H1 (cell line): ENCODE data around the gene ACAT2. TPM values are rescaled to one million over a fixed set of nuclear protein-coding genes. Genes with fewer than 3 reads are reported as not detected.

ENCODE experiments used
- CTCF ChIA-PET: fragments of 300-600 bp; sonication (Branson Sonifier 250); formaldehyde crosslinking; loops from one replicate; lab custom pipeline; 2021; ENCODE audit not compliant: partially characterized antibody; lab: Charles Lee
- POLR2A ChIA-PET: fragments of 300-600 bp; sonication (Branson Sonifier 250); formaldehyde crosslinking; loops from one replicate; lab custom pipeline; 2021; ENCODE audit warnings: inconsistent platforms; ENCODE audit not compliant: partially characterized antibody; lab: Charles Lee
- DNase-seq, 2 experiments: peaks; one replicate each; pipeline versions ENCODE4 v3.0.0 to v3.0.0-alpha.2; 2010 to 2022; ENCODE audit warnings: low spot score in 2 of 2, low read depth in 1 of 2, mixed read lengths in 1 of 2
- FAIRE-seq: peaks from 2 replicates; lab custom pipeline; 2011; peaks lifted over from hg19 to GRCh38; lab: Jason Lieb, UNC
- H2AFZ ChIP-seq: 2 replicates; pipeline ENCODE4 v1.8.1; 2012; ENCODE audit warnings: low read length, inconsistent platforms
- H2AK5ac ChIP-seq: 2 replicates; pipeline ENCODE4 v1.6.1; 2013; ENCODE audit warnings: low read depth, low read length
- H2BK120ac ChIP-seq: replicated peaks from 2 replicates; pipeline ENCODE3; 2013; ENCODE audit warnings: low read depth, low read length, inconsistent platforms
- H2BK12ac ChIP-seq: 2 replicates; pipeline ENCODE4 v1.6.1; 2013; ENCODE audit warnings: low read depth, low read length
- H2BK15ac ChIP-seq: 2 replicates; pipeline ENCODE4 v1.6.1; 2013; ENCODE audit warnings: low read length
- H2BK20ac ChIP-seq: 2 replicates; pipeline ENCODE4 v1.6.1; 2013; ENCODE audit warnings: low read length
- H2BK5ac ChIP-seq: 2 replicates; pipeline ENCODE4 v1.6.1; 2013; ENCODE audit warnings: low read depth, low read length
- H3K14ac ChIP-seq: 2 replicates; pipeline ENCODE4 v1.6.1; 2013; ENCODE audit warnings: inconsistent platforms; ENCODE audit not compliant: insufficient read length
- H3K18ac ChIP-seq: 2 replicates; pipeline ENCODE4 v1.6.1; 2013; ENCODE audit warnings: low read length; ENCODE audit errors: extremely low read depth
- H3K23ac ChIP-seq: 2 replicates; pipeline ENCODE4 v1.6.1; 2013; ENCODE audit warnings: inconsistent platforms; ENCODE audit not compliant: insufficient read length
- H3K23me2 ChIP-seq: 2 replicates; pipeline ENCODE4 v1.6.1; 2013; ENCODE audit warnings: low read depth, low read length
- H3K27ac ChIP-seq: 2 replicates; pipeline ENCODE4 v1.6.1; 2011; ENCODE audit warnings: low read depth, low read length, inconsistent platforms
- H3K27me3 ChIP-seq, 4 experiments: replicated peaks in 1 of 4; 1 replicate in 1 of 4; 2 replicates in 3 of 4; pipeline versions ENCODE4 v1.6.1 to v1.8.1; 2011 to 2013; ENCODE audit warnings: low read length in 3 of 4, mild to moderate bottlenecking in 3 of 4, inconsistent platforms in 2 of 4, mixed read lengths in 2 of 4, moderate library complexity in 1 of 4; ENCODE audit not compliant: control insufficient read depth in 3 of 4, insufficient read depth in 3 of 4; ENCODE audit errors: extremely low read depth in 1 of 4
- H3K36me3 ChIP-seq, 4 experiments: 2 replicates each; pipeline versions ENCODE4 v1.6.1 to v1.8.1; 2011 to 2013; ENCODE audit warnings: mild to moderate bottlenecking in 4 of 4, low read length in 3 of 4, moderate library complexity in 2 of 4, control low read depth in 1 of 4, inconsistent platforms in 1 of 4; ENCODE audit not compliant: insufficient read depth in 4 of 4, control insufficient read depth in 2 of 4
- H3K4ac ChIP-seq: replicated peaks from 2 replicates; pipeline ENCODE3; 2013; ENCODE audit warnings: low read length, low read depth, mixed read lengths, inconsistent platforms; ENCODE audit not compliant: insufficient read length
- H3K4me1 ChIP-seq, 4 experiments: replicated peaks in 1 of 4; 1 replicate in 1 of 4; 2 replicates in 3 of 4; pipeline versions ENCODE4 v1.6.1 to v1.8.1; 2011 to 2013; ENCODE audit warnings: low read length in 3 of 4, inconsistent platforms in 2 of 4, mixed read lengths in 1 of 4; ENCODE audit not compliant: insufficient read depth in 4 of 4, control insufficient read depth in 3 of 4
- H3K4me2 ChIP-seq, 2 experiments: 2 replicates each; pipeline versions ENCODE4 v1.6.1 to v1.8.1; 2011 to 2013; ENCODE audit warnings: low read depth in 2 of 2, low read length in 2 of 2, control low read depth in 1 of 2, inconsistent platforms in 1 of 2, mild to moderate bottlenecking in 1 of 2; ENCODE audit not compliant: insufficient read depth in 1 of 2
- H3K4me3 ChIP-seq, 4 experiments: fragments of 200-600, 300-600 bp in 1 of 4; sonication (generic), shearing (Covaris generic), sonication (Bioruptor Twin) in 1 of 4; 2 replicates each; pipeline versions ENCODE4 v1.5.1 to v1.8.1; 2011 to 2016; ENCODE audit warnings: low read length in 4 of 4, low read depth in 3 of 4, control low read depth in 2 of 4, inconsistent platforms in 2 of 4, mild to moderate bottlenecking in 2 of 4, mixed read lengths in 1 of 4, moderate library complexity in 1 of 4; ENCODE audit not compliant: insufficient read depth in 2 of 4; ENCODE audit errors: extremely low read depth in 1 of 4
- H3K56ac ChIP-seq: replicated peaks from 2 replicates; pipeline ENCODE3; 2013; ENCODE audit warnings: low read depth, mild to moderate bottlenecking, mixed read lengths, low read length, inconsistent platforms; ENCODE audit not compliant: insufficient read length
- H3K79me1 ChIP-seq: 2 replicates; pipeline ENCODE4 v1.6.1; 2013; ENCODE audit warnings: low read depth, low read length, control low read depth
- H3K79me2 ChIP-seq, 2 experiments: 2 replicates each; pipeline versions ENCODE4 v1.6.1 to v1.8.1; 2012 to 2013; ENCODE audit warnings: low read length in 2 of 2, mild to moderate bottlenecking in 2 of 2, inconsistent platforms in 1 of 2; ENCODE audit not compliant: insufficient read depth in 2 of 2, control insufficient read depth in 1 of 2
- H3K9ac ChIP-seq, 4 experiments: replicated peaks in 1 of 4; 1 replicate in 1 of 4; 2 replicates in 3 of 4; pipeline versions ENCODE4 v1.6.1 to v1.8.1; 2011 to 2013; ENCODE audit warnings: low read depth in 3 of 4, low read length in 3 of 4, control low read depth in 2 of 4, mild to moderate bottlenecking in 2 of 4, moderate library complexity in 2 of 4, inconsistent platforms in 1 of 4; ENCODE audit errors: extremely low read depth in 1 of 4
- H3K9me3 ChIP-seq, 2 experiments: 2 replicates each; pipeline versions ENCODE4 v1.6.1 to v1.8.1; 2012 to 2013; ENCODE audit warnings: mild to moderate bottlenecking in 2 of 2, moderate library complexity in 2 of 2, control low read depth in 1 of 2, inconsistent platforms in 1 of 2, low read depth in 1 of 2, low read length in 1 of 2, mixed read lengths in 1 of 2; ENCODE audit not compliant: insufficient read depth in 2 of 2
- H4K20me1 ChIP-seq, 2 experiments: replicated peaks in 1 of 2; 2 replicates each; pipeline versions ENCODE3 to v1.8.1; 2011 to 2013; ENCODE audit warnings: inconsistent platforms in 2 of 2, low read length in 2 of 2, mild to moderate bottlenecking in 1 of 2; ENCODE audit not compliant: insufficient read depth in 2 of 2, control insufficient read depth in 1 of 2
- H4K5ac ChIP-seq: 2 replicates; pipeline ENCODE4 v1.6.1; 2013; ENCODE audit warnings: low read length, low read depth, mixed read lengths, inconsistent platforms; ENCODE audit not compliant: insufficient read length
- H4K8ac ChIP-seq: 2 replicates; pipeline ENCODE4 v1.8.0; 2013; ENCODE audit warnings: mild to moderate bottlenecking, moderate library complexity, low read length, inconsistent platforms; ENCODE audit not compliant: insufficient read depth; ENCODE audit errors: extremely low read depth
- H4K91ac ChIP-seq: replicated peaks from 2 replicates; pipeline ENCODE3; 2013; ENCODE audit warnings: low read length, mixed read lengths, inconsistent platforms; ENCODE audit not compliant: insufficient read length
- BACH1 ChIP-seq: IDR thresholded peaks from 2 replicates; pipeline ENCODE4 v1.6.1; 2012; ENCODE audit warnings: low read length, improper control_type of control experiment
- BCL11A ChIP-seq, 2 experiments: IDR thresholded peaks; one replicate each; pipeline ENCODE4 v1.6.1; 2011; ENCODE audit warnings: low read depth in 2 of 2, low read length in 2 of 2, mild to moderate bottlenecking in 2 of 2
- CBX5 ChIP-seq: fragments of 300-800, 300-1000 bp; sonication (generic); IDR thresholded peaks from 2 replicates; pipeline ENCODE4 v1.7.1; 2016; ENCODE audit warnings: antibody characterized with exemption, low read length, low read depth
- CHD1 ChIP-seq: IDR thresholded peaks from 2 replicates; pipeline ENCODE4 v1.6.1; 2012; ENCODE audit warnings: low read depth, low read length, improper control_type of control experiment
- CHD2 ChIP-seq: IDR thresholded peaks from 2 replicates; pipeline ENCODE4 v1.6.1; 2012; ENCODE audit warnings: low read length, improper control_type of control experiment
- PHF8 ChIP-seq: fragments of 200-600 bp; sonication (generic); conservative IDR thresholded peaks from 2 replicates; pipeline ENCODE4 v1.7.1; 2012; ENCODE audit warnings: low read depth, mild to moderate bottlenecking, inconsistent platforms, low read length, moderate library complexity
- SP1 ChIP-seq: IDR thresholded peaks from 2 replicates; pipeline ENCODE4 v1.6.1; 2011; ENCODE audit warnings: low read depth, low read length
- WGBS, 2 experiments: shearing (Covaris generic) in 1 of 2; methylation state at CpG; one replicate each; pipeline versions ENCODE4 v1.1.6 to v1.1.7; 2013 to 2015; ENCODE audit warnings: low lambda C conversion rate in 2 of 2, mixed read lengths in 2 of 2, inconsistent platforms in 1 of 2, low coverage in 1 of 2, missing lambda C conversion rate in 1 of 2; ENCODE audit not compliant: insufficient replicate concordance in 2 of 2, insufficient coverage in 1 of 2, insufficient read length in 1 of 2; ENCODE audit errors: extremely low coverage in 1 of 2, missing lambda C conversion rate in 1 of 2; 5-methylcytosine and 5-hydroxymethylcytosine counted together
- polyA plus RNA-seq, 7 experiments: library from polyadenylated mRNA; depleted of rRNA in 3 of 7; stranded (reverse) in 5 of 7; unstranded in 2 of 7; fragments of >200 nt in 5 of 7; fragments of 200-250 nt in 2 of 7; gene quantifications; 1 replicate in 5 of 7; 2 replicates in 1 of 7; 4 replicates in 1 of 7; pipeline versions ENCODE4 v1.2.1 to v1.2.3, GENCODE V29; 2011 to 2013; ENCODE audit warnings: missing spikeins in 2 of 7, mixed read lengths in 2 of 7
- total RNA-seq: library from RNA; stranded (reverse); fragmentation: NEBNext Ultra II Directional; extraction: Animal tissue kit (Norgen Biotek cat#: 25700); gene quantifications from 2 replicates; pipeline ENCODE4 v1.2.1, GENCODE V29; 2021

Gene ACAT2
- total and polyA plus RNA-seq, 2 of the 8 experiments (the other 6 are each of a cell fraction or from before 2014, with no cell fraction given) = 61.6 to 166 TPM

GRCh38 chr6:159788276-159788675 lies 26.4 kb downstream of the ACAT2 start:
- no peak overlapping the region for H3K18ac ChIP-seq
- 55% methylated on average over 13 of the region's 15 CpGs; no CpG with 5 or more reads in 1 of the 2 experiments for WGBS, 2 experiments
- H2BK15ac ChIP-seq = no peak overlapping the region
- H2BK120ac ChIP-seq = no peak overlapping the region
- no peak overlapping the region for H2AFZ ChIP-seq
- H3K4me3 ChIP-seq = peak overlapping the region; percentile 78 to 94 (median 90)
- no peaks in the 10 kb centered on the region; the same call in 1 of the 2 replicates for H3K79me1 ChIP-seq
- no peak for TF ChIP-seq CHD2
- no peak for TF ChIP-seq BACH1
- 0 out of 2 replicates have a peak, but pooled peaks have one; percentile 9 for TF ChIP-seq PHF8
- no peak for TF ChIP-seq CHD1
- TF ChIP-seq BCL11A (IDR thresholded peaks at IDR 0.05; ENCODE audit: low read depth in 2 of 2, low read length in 2 of 2) = no peak
- TF ChIP-seq SP1 = no peak
- TF ChIP-seq CBX5 = no peak
- H3K23me2 ChIP-seq = peaks cover 7% of the 10 kb centered on the region
- H4K5ac ChIP-seq = no peak overlapping the region
- no peak overlapping the region for H3K56ac ChIP-seq
- peaks cover 4 to 12% of the 10 kb centered on the region in 2 experiments for H4K20me1 ChIP-seq
- H3K4me2 ChIP-seq = peak overlapping the region; percentile 71 to 99
- H4K8ac ChIP-seq = no peak overlapping the region
- H3K36me3 ChIP-seq = peaks cover 9 to 67% (median 36%) of the 10 kb centered on the region in 4 experiments
- H3K14ac ChIP-seq = no peak overlapping the region
- DNase-seq (no peak), FAIRE-seq (no peak)
- no peak overlapping the region for H2AK5ac ChIP-seq
- no peak overlapping the region for H2BK20ac ChIP-seq
- H3K79me2 ChIP-seq = peaks cover 20 to 86% of the 10 kb centered on the region in 2 experiments
- H2BK5ac ChIP-seq = no peak overlapping the region
- POLR2A ChIA-PET = interaction anchor here (0.7 to 5.3 kb wide), 10 partner anchors 9 to 69 kb away, joined by 4 to 80 read pairs (median 5); partner anchors contain the start of genes ACAT2, PNLDC1 and WTAP
- no peak overlapping the region for H4K91ac ChIP-seq
- no peaks in the 10 kb centered on the region for H3K27me3 ChIP-seq
- H3K27ac ChIP-seq = no peak overlapping the region
- H3K4ac ChIP-seq = no peak overlapping the region
- no peaks in the 10 kb centered on the region for H3K9me3 ChIP-seq
- no peak overlapping the region for H3K23ac ChIP-seq
- peak overlapping the region in 3 of 4 experiments; percentile 91 to 97 (median 96); a peak in 5 of 7 replicates for H3K9ac ChIP-seq
- no peak overlapping the region for H2BK12ac ChIP-seq
- peaks cover 0 to 12% (median 7%) of the 10 kb centered on the region in 4 experiments; a peak in 4 of 7 replicates for H3K4me1 ChIP-seq
- CTCF ChIA-PET = interaction anchor here (0.7 to 1.2 kb wide), 3 partner anchors 18 to 97 kb away, joined by 3 to 5 read pairs (median 4); no protein-coding TSS in a partner anchor
